Heart left ventricle (tissue), 13 donors: ENCODE data around the gene SCGB2B2.
"Not testable (repeated sequence)": the region's sequence is repeated elsewhere in the genome, so short reads cannot be mapped to it uniquely, and the experiment has no call there.

Source experiments
- CTCF ChIP-seq, 12 donors: fragments of 200-600 bp; sonication (generic) in 4 of 12; IDR thresholded peaks; one replicate each; pipeline versions ENCODE4 v1.5.0 to v1.8.0; 2018 to 2022; ENCODE audit warnings: antibody characterized with exemption in 12 of 12, mild to moderate bottlenecking in 5 of 12
- POLR2A ChIP-seq, 2 donors: fragments of 450-650 bp; IDR thresholded peaks; one replicate each; pipeline ENCODE4 v1.6.1; 2017; ENCODE audit warnings: antibody characterized with exemption in 2 of 2, mild to moderate bottlenecking in 2 of 2, moderate library complexity in 2 of 2
- donor health status: ischemic (EF 13 %, LVEDD 7.1; RV severe dilation, severe dysfunction).
- donor health status: DM: no; HTN: yes; CAD: no.
- donor health status: DM: no; HTN: no; CAD: no.
- donor health status: ischemic (EF 25% LVEDD 6.9; RV normal size, moderate dysfunction).
- donor health status: ischemic (EF 25% LVEDD 5.7; RV mildly dilated, moderate dysfunction).
- donor health status: ischemic (EF 35%, LVEDD 5.7; RV mildly dilated, moderate dysfunction).
- donor health status: nonischemic (EF 11% LVEDD 7.7; RV severe dilation, severe dysfunction).
- donor health status: DM: yes; HTN: yes; CAD: no.
- donor health status: PGD.
- donor health status: ischemic (EF 29% LVEDD 5.4; RV normal size, mild dysfunction).
- donor health status: nonischemic (EF 23%, LVEDD 6.1; RV moderate dilation, normal function).

GRCh38 chr19:34668077-34668689 is 8.8 kb downstream of the SCGB2B2 start:
- not testable (repeated sequence) for TF ChIP-seq CTCF, POLR2A (IDR thresholded peaks at IDR 0.05)
